ENCODE results near the gene TRMT5. TPM values are rescaled to one million over a fixed set of nuclear protein-coding genes. Genes with fewer than 3 reads are reported as not detected.

TRMT5 gene
- total RNA-seq, 2 donors from 2014 or later, result 7.8 to 13.8 TPM

DNA sequence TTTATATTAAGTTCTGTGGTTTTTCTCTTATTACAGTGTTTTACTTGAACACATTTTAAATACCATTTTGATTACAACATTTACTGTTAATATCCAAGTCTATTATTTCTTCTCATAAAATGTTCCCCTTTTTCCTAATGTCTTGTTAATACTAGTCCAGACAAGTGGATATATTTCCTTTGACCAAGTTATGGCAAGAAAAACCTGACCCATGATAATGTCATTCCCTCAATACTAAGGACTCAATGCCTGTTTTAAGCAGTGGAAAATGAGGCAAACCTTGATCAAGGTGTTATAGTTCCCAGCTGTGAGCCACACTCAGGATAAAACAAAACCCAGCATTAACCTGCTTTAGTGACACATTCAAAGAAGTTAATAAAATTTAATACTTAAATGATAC, 12.2 kb downstream of the TRMT5 start:
- H3K36me3 ChIP-seq (replicated peaks in 1 of 2; ENCODE audit: insufficient read depth in 1 of 2, low read depth in 2 of 2), result no peaks in the 10 kb centered on the region
- no peak for DNase-seq
- no peak overlapping the region for H3K4me3 ChIP-seq
- no peak for ATAC-seq
- no peak overlapping the region for H3K27ac ChIP-seq
- TF ChIP-seq, protein P1, sequence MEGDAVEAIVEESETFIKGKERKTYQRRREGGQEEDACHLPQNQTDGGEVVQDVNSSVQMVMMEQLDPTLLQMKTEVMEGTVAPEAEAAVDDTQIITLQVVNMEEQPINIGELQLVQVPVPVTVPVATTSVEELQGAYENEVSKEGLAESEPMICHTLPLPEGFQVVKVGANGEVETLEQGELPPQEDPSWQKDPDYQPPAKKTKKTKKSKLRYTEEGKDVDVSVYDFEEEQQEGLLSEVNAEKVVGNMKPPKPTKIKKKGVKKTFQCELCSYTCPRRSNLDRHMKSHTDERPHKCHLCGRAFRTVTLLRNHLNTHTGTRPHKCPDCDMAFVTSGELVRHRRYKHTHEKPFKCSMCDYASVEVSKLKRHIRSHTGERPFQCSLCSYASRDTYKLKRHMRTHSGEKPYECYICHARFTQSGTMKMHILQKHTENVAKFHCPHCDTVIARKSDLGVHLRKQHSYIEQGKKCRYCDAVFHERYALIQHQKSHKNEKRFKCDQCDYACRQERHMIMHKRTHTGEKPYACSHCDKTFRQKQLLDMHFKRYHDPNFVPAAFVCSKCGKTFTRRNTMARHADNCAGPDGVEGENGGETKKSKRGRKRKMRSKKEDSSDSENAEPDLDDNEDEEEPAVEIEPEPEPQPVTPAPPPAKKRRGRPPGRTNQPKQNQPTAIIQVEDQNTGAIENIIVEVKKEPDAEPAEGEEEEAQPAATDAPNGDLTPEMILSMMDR (IDR thresholded peaks at IDR 0.05), result no peak
- no peak for TF ChIP-seq POLR2A (IDR thresholded peaks at IDR 0.05)
- intact Hi-C loops (cut with DNase I), result no loop called here
- no peaks in the 10 kb centered on the region for H3K27me3 ChIP-seq
- no peaks in the 10 kb centered on the region for H3K4me1 ChIP-seq
- no peaks in the 10 kb centered on the region for H3K9me3 ChIP-seq

DNA sequence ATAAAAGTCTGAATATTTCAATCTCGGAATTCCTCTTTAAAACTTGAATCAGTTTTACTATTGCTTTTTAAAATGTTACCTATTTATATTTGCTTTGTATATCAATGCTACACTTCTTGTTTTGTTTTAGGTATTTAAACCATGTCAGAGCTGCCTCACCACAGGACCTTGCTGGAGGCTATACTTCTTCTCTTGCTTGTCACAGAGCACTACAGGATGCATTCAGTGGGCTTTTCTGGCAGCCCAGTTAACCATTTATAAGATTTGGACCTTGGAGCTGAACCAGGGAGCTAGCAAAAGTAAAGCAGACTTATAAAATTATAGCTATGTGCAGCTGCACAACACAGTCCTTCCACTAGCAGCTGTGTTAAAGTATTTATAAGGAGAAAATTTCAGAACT, 12.8 kb downstream of the TRMT5 start:
- WGBS, 2 donors, result 62 to 74% methylated on average over 1 of the region's 1 CpG
- Histone ChIP-seq H3K27me3 (no peaks in the 10 kb centered on the region), H3K4me1 (no peaks in the 10 kb centered on the region), H3K9me3 (no peaks in the 10 kb centered on the region), H3K27ac (no peak overlapping the region), H3K4me3 (no peak overlapping the region), H3K36me3 (replicated peaks in 1 of 2; ENCODE audit: insufficient read depth in 1 of 2, low read depth in 2 of 2) (no peaks in the 10 kb centered on the region)
- no peak for DNase-seq
- ATAC-seq, result no peak
- TF ChIP-seq POLR2A (IDR thresholded peaks at IDR 0.05), result no peak
- TF ChIP-seq, protein P1 (IDR thresholded peaks at IDR 0.05), result no peak
- intact Hi-C loops (cut with DNase I), result no loop called here

DNA sequence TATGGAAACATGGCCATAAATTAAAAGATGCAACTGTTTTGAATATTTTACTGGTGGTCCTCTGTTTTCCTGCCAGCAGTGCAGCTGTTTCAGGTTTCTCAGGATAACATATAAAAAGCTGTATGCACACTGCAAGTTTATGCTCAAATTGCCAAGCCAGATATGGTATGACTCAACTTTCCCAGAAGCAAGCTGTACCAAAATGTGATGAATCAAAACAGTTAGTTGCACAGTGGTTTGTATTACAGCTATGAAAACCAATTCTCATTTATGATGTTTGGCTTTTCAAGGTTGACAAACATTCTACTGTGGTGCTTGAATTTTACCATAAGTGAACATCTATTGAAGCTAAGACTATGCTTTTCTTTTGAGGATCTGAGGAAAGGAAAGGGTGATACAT, 15.5 kb downstream of the TRMT5 start:
- intact Hi-C loops (cut with DNase I), result no loop called here

DNA sequence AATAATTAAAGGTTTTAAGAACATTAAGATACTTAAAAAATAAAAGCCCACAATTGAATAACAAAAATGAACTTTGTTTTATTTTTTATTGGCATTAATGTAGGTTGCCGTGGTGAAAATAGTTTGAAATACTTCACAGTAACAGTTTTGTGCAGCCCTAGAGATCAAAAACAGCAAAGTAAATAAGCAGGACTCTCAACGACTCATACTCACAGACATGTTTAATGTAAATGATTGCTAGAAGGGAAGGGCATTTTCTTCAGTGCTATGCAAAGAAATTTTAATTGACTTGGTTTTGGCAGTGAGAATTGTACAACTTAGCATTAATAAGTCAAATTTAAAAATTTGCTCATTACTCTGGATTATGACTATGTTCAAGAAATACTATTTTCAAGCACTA, 16.0 kb downstream of the TRMT5 start:
- no peaks in the 10 kb centered on the region for H3K27me3 ChIP-seq
- WGBS, 2 donors, result 53 to 60% methylated on average over 2 of the region's 2 CpGs
- TF ChIP-seq POLR2A (IDR thresholded peaks at IDR 0.05), result no peak
- DNase-seq (no peak), ATAC-seq (no peak)
- H3K9me3 ChIP-seq, result no peaks in the 10 kb centered on the region
- no peaks in the 10 kb centered on the region for H3K4me1 ChIP-seq
- no peak overlapping the region for H3K4me3 ChIP-seq
- H3K27ac ChIP-seq, result no peak overlapping the region
- H3K36me3 ChIP-seq (replicated peaks in 1 of 2; ENCODE audit: insufficient read depth in 1 of 2, low read depth in 2 of 2), result no peaks in the 10 kb centered on the region
- intact Hi-C loops (cut with DNase I), result no loop called here

More for the DNA sequence above, 15.5 kb downstream of the TRMT5 start:
- Histone ChIP-seq H3K27ac (no peak overlapping the region), H3K9me3 (no peaks in the 10 kb centered on the region), H3K4me3 (no peak overlapping the region), H3K4me1 (no peaks in the 10 kb centered on the region), H3K36me3 (replicated peaks in 1 of 2; ENCODE audit: insufficient read depth in 1 of 2, low read depth in 2 of 2) (no peaks in the 10 kb centered on the region), H3K27me3 (no peaks in the 10 kb centered on the region)
- ATAC-seq, result no peak
- TF ChIP-seq, protein P1 (IDR thresholded peaks at IDR 0.05), result no peak
- TF ChIP-seq POLR2A (IDR thresholded peaks at IDR 0.05), result no peak
- DNase-seq, result no peak

DNA sequence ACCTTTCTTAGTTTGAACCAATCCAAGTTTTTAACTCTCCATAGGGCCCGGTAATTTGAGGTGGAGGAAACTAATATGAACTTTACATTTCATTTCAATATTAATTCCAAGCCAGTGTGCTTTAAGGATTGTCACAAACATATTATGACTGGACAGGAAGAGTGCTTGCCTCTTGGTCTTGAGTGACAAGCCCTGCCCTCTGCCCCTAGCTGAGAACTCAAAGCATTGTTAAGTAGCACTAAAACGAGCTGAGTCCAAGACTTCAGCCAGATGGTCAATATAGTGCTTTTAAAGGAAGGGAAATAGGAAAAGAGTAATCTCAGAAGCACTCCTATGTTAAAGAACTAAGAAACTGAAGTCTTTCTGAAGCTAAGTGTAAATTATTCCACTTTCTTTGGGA, 17.1 kb downstream of the TRMT5 start:
- peaks cover 0 to 7% (median 0%) of the 10 kb centered on the region in 3 donors for H3K9me3 ChIP-seq
- ATAC-seq (no peak), DNase-seq (no peak)
- no peaks in the 10 kb centered on the region for H3K27me3 ChIP-seq
- H3K36me3 ChIP-seq (replicated peaks in 1 of 2; ENCODE audit: insufficient read depth in 1 of 2, low read depth in 2 of 2), result no peaks in the 10 kb centered on the region
- TF ChIP-seq, protein P1 (IDR thresholded peaks at IDR 0.05), result no peak
- TF ChIP-seq POLR2A (IDR thresholded peaks at IDR 0.05), result no peak
- intact Hi-C loops (cut with DNase I), result no loop called here
- no peak overlapping the region for H3K27ac ChIP-seq
- 56 to 62% methylated on average over 2 of the region's 2 CpGs for WGBS, 2 donors
- no peaks in the 10 kb centered on the region for H3K4me1 ChIP-seq
- no peak overlapping the region for H3K4me3 ChIP-seq

Measured in body of pancreas (tissue), 4 donors.